Endothelial cell of umbilical vein (primary cell): Measurements from ENCODE around the gene MCC. TPM values are rescaled to one million over a fixed set of nuclear protein-coding genes. Genes with fewer than 3 reads are reported as not detected.

Experiments used
- BruUV-seq: library from RNA; stranded (reverse); fragments of 400-500 nt; replicated peaks from 2 replicates; lab custom pipeline; 2021; lab: Mats Ljungman, UMichigan
- CTCF ChIA-PET: fragments of 300-600, 350-600 bp; sonication (Branson Sonifier 250); formaldehyde crosslinking; loops from one replicate; lab custom pipeline; 2021; ENCODE audit warnings: antibody characterized with exemption, inconsistent platforms; lab: Charles Lee
- POLR2A ChIA-PET: fragments of 300-600, 350-600 bp; sonication (Branson Sonifier 250); formaldehyde crosslinking; loops from one replicate; lab custom pipeline; 2021; ENCODE audit warnings: antibody characterized with exemption, inconsistent platforms; lab: Charles Lee
- DNase-seq: peaks from one replicate; pipeline ENCODE4 v3.0.0-alpha.2; 2011; ENCODE audit warnings: low read depth, low spot score
- FAIRE-seq: peaks from 2 replicates; lab custom pipeline; 2011; peaks lifted over from hg19 to GRCh38; lab: Jason Lieb, UNC
- H2AFZ ChIP-seq: 2 replicates; pipeline ENCODE4 v1.6.0; 2012; ENCODE audit warnings: low read depth, low read length, control low read depth, inconsistent platforms
- H3K27ac ChIP-seq: 2 replicates; pipeline ENCODE4 v1.5.1; 2011; ENCODE audit warnings: low read depth, mild to moderate bottlenecking, control low read depth, low read length, moderate library complexity; ENCODE audit not compliant: insufficient read depth
- H3K27me3 ChIP-seq, 2 experiments: 2 replicates each; pipeline versions ENCODE4 v1.6.0 to v1.6.1; 2011; ENCODE audit warnings: low read length in 2 of 2, mixed read lengths in 1 of 2; ENCODE audit not compliant: control insufficient read depth in 2 of 2, insufficient read depth in 2 of 2
- H3K36me3 ChIP-seq, 2 experiments: 2 replicates in 1 of 2; 3 replicates in 1 of 2; pipeline ENCODE4 v1.5.1; 2011; ENCODE audit warnings: low read length in 2 of 2, mild to moderate bottlenecking in 1 of 2, moderate library complexity in 1 of 2; ENCODE audit not compliant: control insufficient read depth in 2 of 2, insufficient read depth in 2 of 2; ENCODE audit errors: extremely low read depth in 1 of 2
- H3K4me1 ChIP-seq: 3 replicates; pipeline ENCODE4 v1.5.1; 2011; ENCODE audit warnings: mild to moderate bottlenecking, low read length; ENCODE audit not compliant: control insufficient read depth, insufficient read depth; ENCODE audit errors: extremely low read depth
- H3K4me2 ChIP-seq: 2 replicates; pipeline ENCODE4 v1.6.1; 2011; ENCODE audit warnings: low read length, control low read depth, mixed read lengths; ENCODE audit not compliant: insufficient read depth
- H3K4me3 ChIP-seq, 3 experiments: fragments of 200-600 bp in 1 of 3; sonication (generic), shearing (Covaris generic) in 1 of 3; replicated peaks in 1 of 3; 2 replicates each; pipeline ENCODE4 v1.5.1; 2011 to 2016; ENCODE audit warnings: control low read depth in 3 of 3, low read length in 3 of 3, mild to moderate bottlenecking in 2 of 3, inconsistent platforms in 1 of 3, low read depth in 1 of 3, moderate library complexity in 1 of 3; ENCODE audit not compliant: insufficient read depth in 1 of 3
- H3K79me2 ChIP-seq: 2 replicates; pipeline ENCODE4 v1.6.0; 2012; ENCODE audit warnings: low read length, inconsistent platforms; ENCODE audit not compliant: control insufficient read depth, insufficient read depth
- H3K9ac ChIP-seq: replicated peaks from 2 replicates; pipeline ENCODE3; 2011; ENCODE audit warnings: low read length, control low read depth; ENCODE audit not compliant: insufficient read depth; ENCODE audit errors: extremely low read depth
- H3K9me1 ChIP-seq: replicated peaks from 3 replicates; pipeline ENCODE4 v1.6.0; 2011; ENCODE audit warnings: mild to moderate bottlenecking, low read length; ENCODE audit not compliant: control insufficient read depth, insufficient read depth; ENCODE audit errors: extremely low read depth
- H3K9me3 ChIP-seq: replicated peaks from 2 replicates; pipeline ENCODE4 v1.5.1; 2012; ENCODE audit warnings: low read length, inconsistent platforms; ENCODE audit not compliant: control insufficient read depth, insufficient read depth
- H4K20me1 ChIP-seq: replicated peaks from 2 replicates; pipeline ENCODE3; 2011; ENCODE audit warnings: mild to moderate bottlenecking, low read length; ENCODE audit not compliant: control insufficient read depth, insufficient read depth; ENCODE audit errors: extremely low read depth
- EZH2 ChIP-seq: IDR thresholded peaks from 2 replicates; pipeline ENCODE4 v1.6.1; 2012; ENCODE audit warnings: borderline replicate concordance, low read depth, mild to moderate bottlenecking, moderate library complexity, low read length, inconsistent platforms; ENCODE audit not compliant: severe bottlenecking
- FOS ChIP-seq: IDR thresholded peaks from 2 replicates; pipeline ENCODE4 v1.6.1; 2011; ENCODE audit warnings: mild to moderate bottlenecking, low read length, moderate library complexity, borderline replicate concordance; ENCODE audit not compliant: insufficient read depth
- GATA2 ChIP-seq: IDR thresholded peaks from 2 replicates; pipeline ENCODE4 v1.7.0; 2011; ENCODE audit warnings: low read depth, mild to moderate bottlenecking, moderate library complexity, mixed read lengths, low read length; ENCODE audit not compliant: insufficient read length, insufficient read depth
- JUN ChIP-seq: IDR thresholded peaks from 2 replicates; pipeline ENCODE4 v1.6.1; 2011; ENCODE audit warnings: borderline replicate concordance, low read depth; ENCODE audit not compliant: insufficient read length, insufficient read depth
- MYC ChIP-seq: IDR thresholded peaks from one replicate; pipeline ENCODE4 v1.6.1; 2011; ENCODE audit warnings: mild to moderate bottlenecking, low read depth, low read length
- POLR2A ChIP-seq: IDR thresholded peaks from 2 replicates; pipeline ENCODE4 v1.6.1; 2012; ENCODE audit warnings: low read depth, mild to moderate bottlenecking, control low read depth, low read length
- POLR2AphosphoS5 ChIP-seq: IDR thresholded peaks from 2 replicates; pipeline ENCODE4 v1.6.1; 2012; ENCODE audit warnings: low read depth, mild to moderate bottlenecking, control low read depth, low read length, moderate library complexity; ENCODE audit not compliant: insufficient read depth
- dilution Hi-C: fragments of 300-500 bp; cut with MboI; formaldehyde crosslinking; loops from one replicate; pipeline ENCODE4 v1.15.0; 2019; ENCODE audit warnings: low sequenced_read_pairs; ENCODE audit not compliant: extremely low pct_ligation_motif_present
- intact Hi-C: fragments of 100-400 bp; cut with micrococcal nuclease; formaldehyde crosslinking; loops from one replicate; pipeline ENCODE4 v1.10.0; 2022
- polyA plus RNA-seq, 4 experiments: library from polyadenylated mRNA; depleted of rRNA in 3 of 4; stranded (reverse) in 3 of 4; unstranded in 1 of 4; fragments of >200 nt; gene quantifications; 2 replicates each; pipeline versions ENCODE4 v1.2.1 to v1.2.3, GENCODE V29; 2011 to 2012; ENCODE audit warnings: missing spikeins in 1 of 4
- total RNA-seq: library from RNA; stranded (reverse); gene quantifications from 2 replicates; pipeline ENCODE4 v1.2.3, GENCODE V29; 2021
- TF ChIP-seq, protein P1 (sequence below), 2 donors: IDR thresholded peaks; 1 replicate in 1 of 2; 2 replicates in 1 of 2; pipeline ENCODE4 v1.5.1; 2011; ENCODE audit warnings: low read length in 2 of 2, mild to moderate bottlenecking in 2 of 2, moderate library complexity in 2 of 2, control low read depth in 1 of 2, inconsistent platforms in 1 of 2, low read depth in 1 of 2; ENCODE audit not compliant: insufficient read depth in 1 of 2; ENCODE audit errors: extremely low read depth in 1 of 2
- TF ChIP-seq, protein P2 (sequence below): IDR thresholded peaks from 2 replicates; pipeline ENCODE4 v1.6.1; 2011; ENCODE audit not compliant: insufficient read depth, insufficient read length

Gene MCC
- total and polyA plus RNA-seq, 2 donors (not counting 3 experiments of a cell fraction or from before 2014, with no cell fraction given), result 6.9 to 27.5 TPM

DNA sequence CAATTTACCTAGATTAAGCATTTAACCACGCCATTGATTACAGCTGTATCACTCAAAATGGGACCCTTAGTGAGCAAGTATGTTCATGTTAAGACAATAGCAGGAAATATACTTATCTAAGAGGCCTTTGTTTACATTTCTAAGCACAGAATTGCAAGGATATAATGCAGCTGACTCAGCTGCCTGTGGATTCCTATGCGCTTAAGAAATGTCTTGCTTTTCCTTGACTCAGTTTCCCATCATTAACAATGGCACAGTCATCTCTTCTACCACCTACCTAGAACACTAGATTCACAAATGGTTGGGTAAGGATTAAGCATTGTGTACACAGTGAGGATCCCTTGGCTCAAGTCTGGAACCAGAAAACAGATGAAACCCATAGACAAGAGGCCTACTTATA is 217.2 kb downstream of the MCC start:
- dilution Hi-C loops, result no loop called here

More for the DNA sequence above, 217.2 kb downstream of the MCC start:
- Histone ChIP-seq H3K9ac (no peak overlapping the region), H3K36me3 (no peaks in the 10 kb centered on the region), H3K4me3 (no peak overlapping the region), H3K27ac (peak overlapping the region; percentile 75), H2AFZ (no peak overlapping the region), H3K9me1 (no peaks in the 10 kb centered on the region), H3K27me3 (no peaks in the 10 kb centered on the region), H3K9me3 (no peaks in the 10 kb centered on the region), H3K4me2 (peak overlapping the region; percentile 23), H3K4me1 (peaks cover 53% of the 10 kb centered on the region), H3K79me2 (peaks cover 6% of the 10 kb centered on the region), H4K20me1 (no peaks in the 10 kb centered on the region)
- DNase-seq (peak; percentile 90), FAIRE-seq (peak; percentile 85)
- CTCF ChIA-PET, result interaction anchor here (1.1 to 1.3 kb wide), 3 partner anchors 11 to 32 kb away, joined by 3 to 4 read pairs (median 3); no protein-coding TSS in a partner anchor
- TF ChIP-seq, protein P1, sequence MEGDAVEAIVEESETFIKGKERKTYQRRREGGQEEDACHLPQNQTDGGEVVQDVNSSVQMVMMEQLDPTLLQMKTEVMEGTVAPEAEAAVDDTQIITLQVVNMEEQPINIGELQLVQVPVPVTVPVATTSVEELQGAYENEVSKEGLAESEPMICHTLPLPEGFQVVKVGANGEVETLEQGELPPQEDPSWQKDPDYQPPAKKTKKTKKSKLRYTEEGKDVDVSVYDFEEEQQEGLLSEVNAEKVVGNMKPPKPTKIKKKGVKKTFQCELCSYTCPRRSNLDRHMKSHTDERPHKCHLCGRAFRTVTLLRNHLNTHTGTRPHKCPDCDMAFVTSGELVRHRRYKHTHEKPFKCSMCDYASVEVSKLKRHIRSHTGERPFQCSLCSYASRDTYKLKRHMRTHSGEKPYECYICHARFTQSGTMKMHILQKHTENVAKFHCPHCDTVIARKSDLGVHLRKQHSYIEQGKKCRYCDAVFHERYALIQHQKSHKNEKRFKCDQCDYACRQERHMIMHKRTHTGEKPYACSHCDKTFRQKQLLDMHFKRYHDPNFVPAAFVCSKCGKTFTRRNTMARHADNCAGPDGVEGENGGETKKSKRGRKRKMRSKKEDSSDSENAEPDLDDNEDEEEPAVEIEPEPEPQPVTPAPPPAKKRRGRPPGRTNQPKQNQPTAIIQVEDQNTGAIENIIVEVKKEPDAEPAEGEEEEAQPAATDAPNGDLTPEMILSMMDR (IDR thresholded peaks at IDR 0.05; ENCODE audit: extremely low read depth in 1 of 2, insufficient read depth in 1 of 2, low read depth in 1 of 2, low read length in 2 of 2), result no peak
- TF ChIP-seq EZH2 (no peak), JUN (peak; percentile 73), GATA2 (peak; percentile 78), POLR2A (no peak), POLR2AphosphoS5 (peak; percentile 80), FOS (peak; percentile 88), MYC (no peak)
- TF ChIP-seq, protein P2, sequence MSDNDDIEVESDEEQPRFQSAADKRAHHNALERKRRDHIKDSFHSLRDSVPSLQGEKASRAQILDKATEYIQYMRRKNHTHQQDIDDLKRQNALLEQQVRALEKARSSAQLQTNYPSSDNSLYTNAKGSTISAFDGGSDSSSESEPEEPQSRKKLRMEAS, result no peak
- POLR2A ChIA-PET, result no interaction called here
- BruUV-seq, result no TSS peak
- intact Hi-C loops, result loop anchor here (1.0 to 2.0 kb wide), 3 partner anchors 21 to 46 kb away; no protein-coding TSS in a partner anchor
